SK-N-MC (cell line): ENCODE measurements around the gene PHACTR2.

ENCODE experiments used
- EZH2 ChIP-seq: fragments of 200-600 bp; sonication (generic); IDR thresholded peaks from one replicate; pipeline ENCODE4 v1.6.1; 2017; ENCODE audit warnings: antibody characterized with exemption
- FOXP2 ChIP-seq: optimal IDR thresholded peaks from 2 replicates; pipeline ENCODE3; 2011; ENCODE audit warnings: mild to moderate bottlenecking, moderate library complexity; ENCODE audit not compliant: insufficient read depth; ENCODE audit errors: extremely low read length, control extremely low read depth
- POLR2AphosphoS5 ChIP-seq: IDR thresholded peaks from 2 replicates; pipeline ENCODE4 v1.6.1; 2012; ENCODE audit warnings: mild to moderate bottlenecking, low read depth, low read length, borderline replicate concordance

DNA sequence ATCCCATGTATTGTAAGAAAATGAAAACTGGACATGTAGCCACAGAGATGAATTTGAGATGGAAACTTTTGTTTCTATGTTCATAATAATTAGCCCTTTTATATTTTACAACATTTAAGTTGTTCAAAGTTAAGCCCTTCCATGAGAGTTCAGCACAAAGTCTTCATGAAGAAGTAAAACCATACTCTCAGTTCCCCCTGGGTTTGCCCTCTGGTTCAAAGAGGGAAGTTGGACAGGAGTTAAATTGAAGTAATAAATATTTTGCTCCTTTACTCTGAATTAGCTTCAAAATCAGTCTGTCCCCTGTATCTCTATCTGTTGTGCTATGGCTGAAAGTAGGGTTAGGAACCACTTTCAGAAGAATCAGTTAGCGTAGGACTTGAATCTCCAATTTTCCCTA lies 31.1 kb downstream of the PHACTR2 start:
- TF ChIP-seq EZH2 (no peak), POLR2AphosphoS5 (no peak), FOXP2 (no peak)
